ENCODE results near the gene DYRK3. TPM values are rescaled to one million over a fixed set of nuclear protein-coding genes. Genes with fewer than 3 reads are reported as not detected.

The DYRK3 gene
- total RNA-seq (2022; extraction: Qiagen RNA extraction) = 10.3 to 12.9 TPM (median 11.1 TPM) in 5 replicates

DNA sequence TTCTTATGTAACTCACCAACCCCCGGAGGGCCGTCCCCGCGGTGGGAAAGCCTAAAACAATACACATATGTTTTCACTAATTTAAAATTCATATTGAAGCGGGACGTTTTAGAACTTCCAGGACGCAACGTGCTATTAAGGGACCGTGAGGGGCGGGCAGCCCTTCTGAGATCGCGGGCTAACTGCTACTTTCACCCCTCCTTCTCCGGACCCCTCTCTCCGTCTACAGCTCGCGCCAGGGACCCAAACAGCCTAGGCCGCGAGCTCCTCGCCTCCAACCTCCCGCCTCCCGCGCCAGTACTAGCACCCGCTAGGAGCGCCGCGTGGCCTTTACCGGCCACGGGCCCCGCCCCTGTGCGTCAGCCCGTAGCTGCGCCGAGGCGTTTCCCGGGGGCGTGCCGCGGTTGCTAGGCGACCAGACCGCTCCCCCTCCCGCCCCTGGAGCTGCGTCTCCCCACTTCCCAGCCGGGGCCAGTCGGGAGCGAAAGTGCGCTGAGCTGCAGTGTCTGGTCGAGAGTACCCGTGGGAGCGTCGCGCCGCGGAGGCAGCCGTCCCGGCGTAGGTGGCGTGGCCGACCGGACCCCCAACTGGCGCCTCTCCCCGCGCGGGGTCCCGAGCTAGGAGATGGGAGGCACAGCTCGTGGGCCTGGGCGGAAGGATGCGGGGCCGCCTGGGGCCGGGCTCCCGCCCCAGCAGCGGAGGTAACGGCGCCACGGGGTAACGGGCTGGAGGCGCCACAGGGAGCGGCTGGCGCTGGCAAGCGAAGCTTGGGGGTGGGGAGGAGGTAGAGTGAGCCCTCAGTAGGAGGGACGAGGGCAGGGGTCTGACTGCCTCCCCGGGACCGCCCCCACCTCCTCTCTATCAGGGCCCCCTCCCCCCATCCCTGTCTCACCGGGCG, at the start of gene DYRK3:
Gene DYRK3 (plus strand): TSS at position 457 of the 898 bp plus-strand sequence. CDS start 168 bp downstream, at position 625.

DNA sequence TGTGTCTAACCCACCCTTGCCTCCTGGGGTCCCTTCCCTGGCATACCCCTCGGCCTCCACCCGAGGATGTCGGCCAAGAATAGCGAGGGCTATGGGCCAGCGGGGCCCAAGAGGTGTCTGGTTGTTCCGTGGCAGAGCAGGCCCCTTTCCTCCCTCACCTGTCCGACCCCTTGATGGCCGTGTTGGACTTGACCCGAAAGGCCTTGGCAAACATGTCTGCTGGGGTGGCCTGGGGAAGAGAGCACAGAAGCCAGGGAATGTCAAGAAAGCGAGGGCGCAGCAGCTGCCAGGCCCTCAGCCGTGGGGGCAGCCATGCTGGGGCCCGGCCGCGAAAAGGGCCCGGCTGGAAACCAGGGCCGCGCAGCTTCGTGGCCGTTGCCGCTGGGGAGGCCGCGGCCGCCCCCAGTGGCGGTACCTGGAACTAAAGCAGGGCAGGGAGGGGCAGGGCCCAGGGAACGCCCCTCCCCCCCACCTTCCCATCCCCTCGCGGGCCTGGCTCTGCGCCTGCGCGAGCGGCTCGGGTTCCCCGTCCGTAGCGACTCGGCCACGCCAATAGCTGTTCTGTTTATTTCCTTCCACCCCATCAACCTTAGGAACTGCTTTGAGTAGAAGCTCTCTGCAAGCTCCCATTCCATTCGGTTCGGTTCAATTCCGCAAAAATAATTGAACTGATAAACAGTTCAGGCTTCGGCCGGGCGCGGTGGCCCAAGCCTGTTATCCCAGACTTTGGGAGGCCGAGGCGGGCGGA, 23.0 kb upstream of the DYRK3 start, which contains the start of gene EIF2D:
Gene EIF2D (minus strand): TSS at position 337 of the 748 bp plus-strand sequence. CDS start 123 bp downstream, at position 214.

DNA sequence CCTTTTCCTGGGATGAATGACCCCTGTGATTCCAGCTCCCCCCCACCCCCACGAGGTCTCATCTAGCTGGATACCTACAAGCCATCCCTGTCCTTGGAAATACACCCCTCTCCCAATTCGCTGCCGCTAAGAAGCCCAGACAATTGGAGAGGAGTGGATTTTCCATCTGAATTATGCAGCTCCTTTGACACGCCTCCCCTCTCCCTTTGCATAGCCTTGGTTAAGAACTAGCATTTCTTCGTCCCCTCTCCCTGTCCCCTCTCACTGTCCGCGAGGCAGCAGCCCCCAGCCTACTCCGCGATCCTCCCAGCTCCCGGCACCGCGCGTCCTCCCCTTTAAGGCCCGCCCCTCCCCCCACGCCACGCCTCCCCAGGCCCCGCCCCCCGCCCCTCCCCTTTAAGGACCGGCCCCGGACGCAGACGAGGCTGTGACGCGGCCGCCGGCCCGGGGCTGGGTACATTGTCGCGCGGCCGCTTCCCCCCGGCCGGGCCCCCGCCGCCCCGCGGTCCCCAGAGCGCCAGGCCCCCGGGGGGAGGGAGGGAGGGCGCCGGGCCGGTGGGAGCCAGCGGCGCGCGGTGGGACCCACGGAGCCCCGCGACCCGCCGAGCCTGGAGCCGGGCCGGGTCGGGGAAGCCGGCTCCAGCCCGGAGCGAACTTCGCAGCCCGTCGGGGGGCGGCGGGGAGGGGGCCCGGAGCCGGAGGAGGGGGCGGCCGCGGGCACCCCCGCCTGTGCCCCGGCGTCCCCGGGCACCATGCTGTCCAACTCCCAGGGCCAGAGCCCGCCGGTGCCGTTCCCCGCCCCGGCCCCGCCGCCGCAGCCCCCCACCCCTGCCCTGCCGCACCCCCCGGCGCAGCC, 49.4 kb downstream of the DYRK3 start, which contains the start of gene MAPKAPK2:
Gene MAPKAPK2 (plus strand): TSS at position 428 of the 856 bp plus-strand sequence. CDS start 325 bp downstream, at position 753.

Other genes with a start within 250 kb of the DYRK3 start
- gene IKBKE, start 165.1 kb upstream of the DYRK3 start, total RNA-seq (2022; extraction: Qiagen RNA extraction) = 4.4 to 5.4 TPM (median 5.3 TPM) in 5 replicates
- gene RASSF5, start 128.0 kb upstream of the DYRK3 start, total RNA-seq (2022; extraction: Qiagen RNA extraction) = 0.77 to 1.1 TPM (median 0.96 TPM) in 5 replicates
- gene EIF2D, start 23.1 kb upstream of the DYRK3 start, total RNA-seq (2022; extraction: Qiagen RNA extraction) = 33.8 to 35.5 TPM (median 34.5 TPM) in 5 replicates
- gene MAPKAPK2, start 49.4 kb downstream of the DYRK3 start, total RNA-seq (2022; extraction: Qiagen RNA extraction) = 86.5 to 112 TPM (median 108 TPM) in 5 replicates
- 0.06 TPM in 1 of 5 replicates, not detected in the others for gene IL19, start 135.2 kb downstream of the DYRK3 start, total RNA-seq (2022; extraction: Qiagen RNA extraction)
- not detected in 5 replicates for gene IL10, start 137.0 kb downstream of the DYRK3 start, total RNA-seq (2022; extraction: Qiagen RNA extraction)
- not detected in 5 replicates for gene IL20, start 230.1 kb downstream of the DYRK3 start, total RNA-seq (2022; extraction: Qiagen RNA extraction)